RKO (cell line): ENCODE data around the gene NINJ2.
"Not testable (repeated sequence)": the region's sequence is repeated elsewhere in the genome, so short reads cannot be mapped to it uniquely, and the experiment has no call there.

Source experiments
- DNase-seq: peaks from one replicate; pipeline ENCODE4 v3.0.0-alpha.2; 2016; ENCODE audit warnings: low spot score

Gene NINJ2, protein sequence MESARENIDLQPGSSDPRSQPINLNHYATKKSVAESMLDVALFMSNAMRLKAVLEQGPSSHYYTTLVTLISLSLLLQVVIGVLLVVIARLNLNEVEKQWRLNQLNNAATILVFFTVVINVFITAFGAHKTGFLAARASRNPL

DNA sequence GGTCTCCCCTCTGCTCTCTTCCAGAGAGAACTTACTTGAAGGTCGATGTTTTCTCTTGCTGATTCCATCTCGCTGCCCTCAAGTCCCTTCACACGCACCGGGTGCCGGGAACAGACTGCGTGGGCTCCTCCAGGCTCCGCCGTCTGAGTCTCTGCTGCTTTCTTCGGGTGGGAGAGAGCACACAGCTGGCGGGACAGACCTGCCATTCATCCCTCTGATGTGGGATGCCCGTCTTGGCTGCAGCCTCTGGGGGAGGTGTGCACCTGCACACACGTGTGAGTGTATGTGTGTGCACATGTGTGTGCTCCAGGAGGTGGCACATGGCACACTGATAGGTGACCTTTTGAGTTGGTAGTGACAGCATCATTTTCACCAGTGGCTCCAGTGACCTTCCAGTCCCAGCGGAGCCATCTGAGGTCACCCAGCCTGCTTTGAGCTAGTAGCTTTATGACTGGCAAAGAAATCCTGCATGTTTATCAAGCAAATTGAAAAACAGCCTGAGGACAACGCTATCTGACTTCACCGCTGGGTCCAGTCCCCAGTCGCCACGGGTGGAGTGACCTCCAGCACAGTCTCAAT is at the start of gene NINJ2:
TSS of gene NINJ2 (minus strand) at position 153 of the 579 bp plus-strand sequence. CDS start at position 68, 85 bp downstream.
- DNase-seq, result no peak

DNA sequence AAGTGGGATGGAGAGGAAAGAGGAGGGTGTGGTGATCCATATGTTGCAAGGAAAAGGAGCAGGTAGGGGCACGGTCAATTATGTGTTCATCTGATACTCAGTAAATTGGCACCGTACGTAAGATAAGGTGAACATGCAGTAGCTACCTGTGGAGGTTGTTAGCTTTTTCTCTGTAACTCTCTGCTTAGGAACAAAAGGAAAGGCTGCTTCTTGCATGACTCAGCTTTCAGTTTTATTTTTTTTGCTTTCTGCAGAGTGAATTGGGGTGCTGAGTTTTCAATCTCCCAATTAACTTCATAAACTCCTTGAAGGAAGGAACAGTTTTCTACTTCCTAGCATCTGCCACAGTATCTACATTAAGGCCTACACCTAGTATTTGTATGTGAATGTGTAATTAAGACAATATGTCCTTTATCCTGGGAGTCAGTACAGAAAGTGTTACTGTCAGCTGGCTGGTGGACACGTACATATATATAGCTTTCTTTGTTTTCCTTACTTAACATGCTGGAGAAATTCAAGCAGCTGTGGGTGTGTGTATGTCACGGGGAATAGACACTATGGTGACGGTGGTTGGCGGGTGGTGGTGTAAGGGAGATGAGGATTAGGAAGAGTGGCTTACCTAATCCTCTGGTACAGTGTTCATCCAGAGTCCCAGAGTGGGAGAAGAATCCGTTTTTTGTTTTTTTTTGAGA is 49.1 kb upstream of the NINJ2 start:
- no peak for DNase-seq

DNA sequence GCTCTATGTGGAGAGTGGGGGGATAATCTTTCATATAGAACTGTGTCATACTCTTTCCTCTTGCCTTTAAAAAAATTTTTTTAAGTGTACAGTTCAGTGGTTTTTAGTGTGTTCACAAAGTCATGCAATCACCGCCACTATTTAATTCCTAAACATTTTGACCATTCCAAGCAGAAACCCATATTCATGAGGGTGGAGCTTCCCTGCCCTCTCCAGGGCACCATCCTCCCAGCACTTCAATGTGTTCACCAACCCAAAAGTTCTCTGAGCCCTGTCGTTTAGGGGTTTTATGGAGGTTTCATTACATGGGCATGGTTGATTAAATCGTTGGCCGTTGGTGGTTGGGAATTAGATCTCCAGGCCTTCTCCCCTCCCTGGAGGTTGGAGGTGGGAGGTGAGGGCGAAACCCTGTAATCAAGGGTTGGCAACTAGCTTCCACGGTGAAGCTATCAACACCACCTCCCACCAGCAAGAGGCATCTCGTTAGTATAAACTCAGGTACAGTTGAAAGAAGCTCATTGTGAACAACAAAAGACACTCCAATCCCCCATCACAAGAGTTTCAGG is 46.3 kb upstream of the NINJ2 start:
- DNase-seq, result no peak

- not testable (repeated sequence) for DNase-seq
These were observed 44.8 kb upstream of the NINJ2 start for GRCh38 chr12:708084-708483.

DNA sequence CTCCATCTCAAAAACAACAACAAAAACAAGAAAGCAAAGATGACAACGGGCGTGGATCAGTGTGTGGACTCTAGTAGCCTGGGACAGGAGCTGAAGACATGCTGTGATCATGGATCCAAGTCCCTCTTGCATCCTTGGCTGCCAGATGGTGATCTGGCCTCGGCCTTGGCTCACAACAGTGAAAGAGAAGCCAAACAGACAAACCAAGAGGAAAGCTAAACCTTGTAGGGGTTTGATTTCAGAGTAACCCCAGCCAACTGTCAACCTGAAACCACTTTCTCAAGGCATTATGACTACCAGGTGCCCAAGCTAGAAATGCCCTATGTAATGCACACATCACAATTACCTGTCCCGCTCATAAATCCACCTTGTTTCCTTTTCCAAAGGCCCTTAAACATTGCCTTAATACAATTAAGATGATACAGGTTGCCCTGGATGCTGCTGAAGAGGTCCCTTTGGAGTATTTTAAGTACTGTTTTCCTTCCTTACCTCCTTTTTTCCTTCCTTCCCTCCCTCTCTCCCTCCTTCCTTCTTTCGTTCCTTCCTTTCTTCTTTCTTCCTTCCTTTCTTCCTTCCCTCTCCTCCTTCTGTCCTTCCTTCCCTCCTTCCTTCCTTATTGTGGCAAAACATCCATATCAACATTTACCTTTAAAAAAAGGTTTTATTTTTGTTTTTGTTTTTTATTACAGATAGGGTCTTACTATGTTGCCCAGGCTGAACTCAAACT is 41.4 kb upstream of the NINJ2 start:
- no peak for DNase-seq

DNA sequence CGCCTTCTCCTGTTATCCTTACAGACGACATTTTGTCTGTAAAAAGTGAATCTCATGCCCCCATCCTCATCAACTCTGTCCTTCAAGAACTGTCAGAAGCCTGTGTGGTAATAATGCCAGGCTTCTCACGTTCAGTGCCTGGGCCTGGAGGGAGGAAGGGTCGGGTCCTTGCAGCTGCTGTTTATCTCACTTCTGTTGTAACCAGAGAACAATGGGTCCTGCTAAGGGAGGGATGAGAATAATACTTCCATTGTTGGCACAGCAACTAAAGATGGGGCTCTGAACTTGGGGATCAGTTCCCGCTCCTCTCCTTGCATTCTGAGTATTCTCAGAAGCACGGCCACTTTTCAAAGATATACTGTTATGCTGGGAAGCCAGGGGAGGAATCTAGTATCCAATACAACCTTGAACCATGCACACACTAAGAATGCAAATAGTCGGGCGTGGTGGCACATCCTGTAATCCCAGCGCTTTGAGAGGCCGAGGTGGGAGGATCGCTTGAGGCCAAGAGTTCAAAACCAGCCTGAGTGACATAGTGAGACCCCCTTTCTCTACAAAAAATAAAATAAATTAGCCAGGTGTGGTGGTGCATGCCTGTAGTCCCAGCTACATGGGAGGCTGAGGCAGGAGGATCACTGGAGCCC is 38.8 kb upstream of the NINJ2 start:
- DNase-seq, result no peak

DNA sequence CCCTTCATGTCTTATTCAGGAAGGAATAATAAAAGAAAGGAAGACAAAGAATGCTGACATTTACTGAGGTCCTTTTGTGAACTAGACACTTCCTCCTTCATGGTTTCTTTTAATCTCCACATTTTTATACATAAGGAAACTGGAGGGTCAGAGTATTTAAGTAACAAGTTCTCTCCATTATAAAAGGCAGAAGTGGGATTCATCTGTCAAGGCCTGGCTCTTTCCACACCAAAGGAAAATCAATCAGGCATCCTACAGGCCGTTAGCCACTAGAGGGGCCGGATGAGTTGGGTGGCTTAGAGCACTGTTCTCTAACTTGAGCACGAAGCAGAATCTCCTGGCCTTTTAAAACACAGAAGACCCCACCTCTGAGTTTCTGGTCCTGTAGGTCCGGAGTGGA is 36.8 kb upstream of the NINJ2 start:
- DNase-seq, result no peak

DNA sequence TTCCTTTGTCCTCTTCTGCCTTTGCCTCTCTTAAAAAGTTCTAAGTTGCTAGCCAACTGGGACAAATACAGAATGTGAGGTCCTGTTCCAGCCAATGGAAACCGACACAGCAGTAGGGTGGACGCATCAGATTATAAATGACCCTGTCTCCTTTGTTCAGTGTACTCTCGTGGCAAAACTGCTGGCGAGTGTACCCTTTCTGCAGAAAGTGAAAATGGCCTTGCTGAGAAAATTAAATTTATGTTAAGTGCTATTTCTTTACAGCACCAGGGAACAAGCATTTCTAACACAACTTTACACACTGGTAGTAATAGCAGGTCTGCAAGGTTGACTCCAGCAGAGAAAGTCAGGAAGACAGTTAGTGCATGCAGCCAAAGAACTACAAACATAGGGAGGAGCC is 35.0 kb upstream of the NINJ2 start:
- not testable (repeated sequence) for DNase-seq

- DNase-seq, result no peak
These were observed 34.2 kb upstream of the NINJ2 start for GRCh38 chr12:697481-697880.

DNA sequence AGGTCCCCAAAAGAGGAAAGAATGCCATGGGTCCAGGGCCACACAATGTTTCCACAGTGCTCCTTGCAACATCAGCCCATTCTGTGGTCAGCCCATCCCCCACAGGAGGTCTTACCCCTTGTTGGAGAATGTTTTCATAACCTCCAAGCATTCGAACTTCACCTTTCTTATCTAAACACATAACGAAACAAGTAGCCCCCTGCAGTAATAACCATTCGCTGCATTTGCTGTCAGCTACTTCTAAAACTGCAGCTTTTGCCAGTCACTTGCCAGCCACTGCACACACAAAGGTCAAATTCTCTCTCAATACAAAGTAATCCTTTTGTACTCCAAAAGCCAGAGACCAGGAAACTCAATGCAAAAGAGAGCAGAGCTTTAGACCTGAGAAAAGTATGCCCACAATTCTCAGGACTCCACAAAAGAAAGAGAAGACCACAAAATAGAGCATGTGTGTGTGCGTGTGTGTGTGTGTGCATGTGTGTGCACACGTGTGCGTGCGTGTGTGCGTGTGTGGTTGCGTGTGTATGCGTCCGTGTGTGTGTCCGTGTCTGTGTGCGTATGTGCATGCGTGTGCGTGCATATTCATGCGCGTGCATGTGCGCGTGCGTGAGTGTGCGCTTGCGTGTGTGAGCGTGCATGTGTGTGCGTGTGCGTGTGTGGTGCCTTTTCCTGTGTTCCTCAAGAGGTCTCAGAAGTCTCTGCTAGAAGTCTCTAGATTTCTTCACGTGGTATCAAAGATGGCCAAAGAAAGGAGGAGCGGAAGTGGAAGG is 31.7 kb upstream of the NINJ2 start:
- no peak for DNase-seq

DNA sequence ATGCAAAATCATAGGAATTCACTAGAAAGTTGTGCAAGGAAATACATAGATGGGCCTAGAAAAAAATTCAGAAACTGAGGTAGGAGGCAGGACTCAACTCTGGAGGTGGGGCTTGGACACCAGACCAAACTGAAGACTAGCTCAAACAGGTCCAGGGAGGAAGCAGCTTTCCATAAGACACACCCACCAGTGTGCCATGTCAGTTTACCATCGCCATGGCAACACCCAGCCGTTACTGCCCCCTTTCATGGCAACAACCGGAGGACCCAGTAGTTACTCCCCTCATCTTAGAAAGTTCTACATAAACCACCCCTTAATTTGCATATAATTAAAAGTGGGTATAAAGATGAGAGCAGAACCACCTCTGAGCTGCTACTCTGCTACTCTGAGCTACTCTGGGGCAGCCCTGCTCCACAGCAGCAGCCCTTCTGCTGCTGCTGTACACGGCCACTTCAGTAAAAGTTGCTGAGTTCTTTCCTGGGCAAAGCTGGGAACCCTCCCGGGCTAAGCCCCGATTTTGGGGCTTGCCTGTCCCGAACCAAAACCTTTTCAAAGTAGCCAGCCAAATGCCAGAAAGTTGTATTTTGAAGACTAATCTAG is 30.8 kb upstream of the NINJ2 start:
- DNase-seq, result no peak

DNA sequence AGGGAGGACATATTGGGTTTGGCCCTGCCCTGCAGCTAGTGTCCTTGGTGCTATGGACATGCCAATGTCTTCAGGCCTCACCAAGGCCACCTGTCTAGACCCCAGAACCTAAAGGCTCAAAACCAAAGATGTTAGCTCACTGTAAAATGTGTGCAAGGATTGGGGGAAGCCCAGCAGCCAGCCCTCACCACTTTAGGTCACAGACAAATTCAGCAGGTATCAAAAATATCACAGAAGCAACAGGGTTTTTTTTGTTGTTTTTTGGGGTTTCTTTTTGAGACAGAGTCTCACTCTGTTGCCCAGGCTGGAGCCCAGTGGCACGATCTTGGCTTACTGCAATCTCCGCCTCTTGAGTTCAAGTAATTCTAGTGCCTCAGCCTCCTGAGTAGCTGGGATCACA is 29.0 kb upstream of the NINJ2 start:
- no peak for DNase-seq

DNA sequence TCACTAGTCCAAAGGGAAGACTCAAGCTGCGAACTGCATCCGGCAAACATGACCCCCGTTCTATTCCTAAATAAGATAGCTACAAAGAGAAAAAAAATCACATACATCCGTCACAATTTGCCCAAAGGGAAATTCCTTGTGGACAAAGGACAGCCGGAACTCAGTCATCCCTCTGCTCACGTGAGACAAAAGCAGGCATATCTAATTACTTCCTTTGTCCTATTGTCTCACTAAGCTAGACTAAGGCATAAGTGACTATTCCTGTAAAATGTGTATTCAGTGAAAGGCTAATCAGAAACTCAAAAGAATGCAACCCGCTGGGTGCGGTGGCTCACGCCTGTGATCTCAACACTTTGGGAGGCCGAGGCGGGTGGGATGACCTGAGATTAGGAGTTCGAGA is 27.2 kb upstream of the NINJ2 start:
- DNase-seq, result no peak

- no peak for DNase-seq
These were observed 22.1 kb upstream of the NINJ2 start for GRCh38 chr12:685388-685787.

GRCh38 chr12:684416-684815 is 21.2 kb upstream of the NINJ2 start:
- no peak for DNase-seq

DNA sequence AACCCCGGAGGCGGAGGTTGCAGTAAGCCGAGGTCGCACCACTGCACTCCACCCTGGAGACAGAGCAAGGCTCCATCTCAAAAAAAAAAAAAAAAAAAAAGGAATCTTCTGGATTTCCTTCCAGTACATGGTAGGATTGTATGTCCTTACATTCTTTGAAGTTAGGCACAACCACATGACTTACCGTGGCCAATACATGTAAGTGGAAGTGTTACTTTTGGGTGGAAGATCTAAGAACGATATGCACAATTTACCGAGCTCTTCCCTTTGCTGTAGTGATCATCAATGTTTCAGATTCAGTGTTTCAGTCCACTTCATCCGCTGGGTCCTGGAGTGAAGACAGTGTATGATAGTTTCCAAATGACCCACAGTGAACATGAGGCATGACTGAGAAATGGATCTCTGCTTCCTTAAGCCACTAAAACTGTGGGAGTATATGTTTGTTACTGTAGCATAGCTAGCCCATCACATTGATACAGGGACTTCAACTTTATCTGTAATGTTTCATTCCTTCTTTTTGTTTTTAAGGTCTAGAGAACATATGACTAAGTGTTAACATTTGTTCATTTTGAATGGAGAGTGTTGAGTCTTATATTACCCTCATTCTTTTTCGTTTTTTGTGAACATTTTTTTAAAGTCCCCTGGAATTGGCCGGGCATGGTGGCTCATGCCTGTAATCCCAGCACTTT is 18.5 kb upstream of the NINJ2 start:
- DNase-seq, result no peak

- DNase-seq, result no peak
These were observed 15.8 kb upstream of the NINJ2 start for GRCh38 chr12:678747-679712.

- DNase-seq, result no peak
These were observed 12.3 kb upstream of the NINJ2 start for GRCh38 chr12:675562-675961.

DNA sequence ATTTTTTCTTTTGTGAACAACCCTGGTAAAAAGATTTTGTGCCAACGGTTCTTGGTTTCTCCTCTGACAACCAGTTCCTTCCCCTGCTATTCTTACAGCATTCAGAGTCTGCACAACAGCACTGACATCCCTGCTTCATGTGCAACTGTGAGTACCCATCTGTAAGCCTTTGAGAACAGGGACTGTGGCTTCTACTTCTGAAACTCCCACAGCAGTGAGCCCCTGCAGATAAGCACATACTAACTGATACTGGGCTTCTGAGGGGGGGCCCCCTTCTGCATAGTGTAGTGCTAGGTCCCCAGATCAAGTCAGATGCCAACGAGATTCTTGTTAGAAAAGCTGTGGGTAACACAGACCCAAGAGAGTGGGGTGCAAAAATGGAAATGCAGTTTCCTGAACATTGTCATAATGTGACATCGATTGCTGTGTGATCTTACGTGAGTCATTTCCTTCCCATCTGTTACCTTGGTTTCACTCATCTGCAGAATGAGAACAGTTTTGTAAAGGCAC is 11.1 kb upstream of the NINJ2 start:
- DNase-seq, result peak; percentile 83
